K562 (cell line): ENCODE measurements around the gene FMOD. TPM values are rescaled to one million over a fixed set of nuclear protein-coding genes. Genes with fewer than 3 reads are reported as not detected.

Experiments used
- ATAC-seq: fragments of 200-7000 bp; cut with Tn5 transposase; 3 replicates; pipeline ENCODE4 v1.9.1; 2020; ENCODE audit warnings: moderate library complexity
- BruUV-seq: library from RNA; stranded (reverse); fragments of 400-500 nt; replicated peaks from 2 replicates; lab custom pipeline; 2021; lab: Mats Ljungman, UMichigan
- CTCF ChIA-PET: fragments of 300-600 bp; formaldehyde crosslinking; extraction: SDS; loops from one replicate; lab custom pipeline; 2021; ENCODE audit warnings: low intra/inter-chr PET ratio; lab: Yijun Ruan, JAX
- POLR2A ChIA-PET: fragments of 300-600, 350-650 bp; sonication (Branson Sonifier 250); formaldehyde crosslinking; extraction: SDS; loops from one replicate; lab custom pipeline; 2021; ENCODE audit warnings: antibody characterized with exemption, inconsistent platforms; lab: Yijun Ruan, JAX
- DNase-seq, 4 experiments: peaks; one replicate each; pipeline versions ENCODE4 v3.0.0 to v3.0.0-alpha.2; 2011 to 2018; ENCODE audit warnings: low spot score in 3 of 4, mixed read lengths in 3 of 4; ENCODE audit errors: extremely low read depth in 1 of 4
- FAIRE-seq: peaks from 2 replicates; lab custom pipeline; 2011; peaks lifted over from hg19 to GRCh38; lab: Jason Lieb, UNC
- H2AFZ ChIP-seq: 2 replicates; pipeline ENCODE4 v1.6.0; 2011; ENCODE audit warnings: low read depth, low read length, control low read depth, inconsistent platforms
- H3K27ac ChIP-seq: fragments of 200-600 bp; 3 replicates; pipeline ENCODE4 v1.8.0; 2011; ENCODE audit warnings: low read depth, mild to moderate bottlenecking, control low read depth, inconsistent platforms, low read length, moderate library complexity, mixed read lengths; ENCODE audit errors: extremely low read depth
- H3K27me3 ChIP-seq, 2 experiments: fragments of 300-600 bp in 1 of 2; 2 replicates in 1 of 2; 3 replicates in 1 of 2; pipeline versions ENCODE4 v1.6.0 to v1.8.0; 2011; ENCODE audit warnings: inconsistent platforms in 2 of 2, low read length in 2 of 2, mild to moderate bottlenecking in 1 of 2, mixed read lengths in 1 of 2, moderate library complexity in 1 of 2; ENCODE audit not compliant: control insufficient read depth in 2 of 2, insufficient read depth in 2 of 2
- H3K36me3 ChIP-seq: fragments of 300-600 bp; 3 replicates; pipeline ENCODE4 v1.8.0; 2011; ENCODE audit warnings: mild to moderate bottlenecking, low read length, inconsistent platforms; ENCODE audit not compliant: control insufficient read depth, insufficient read depth
- H3K4me1 ChIP-seq, 2 experiments: fragments of 200-600 bp in 1 of 2; replicated peaks in 1 of 2; 2 replicates in 1 of 2; 3 replicates in 1 of 2; pipeline versions ENCODE4 v1.5.1 to v1.8.0; 2011; ENCODE audit warnings: inconsistent platforms in 2 of 2, low read length in 2 of 2, mild to moderate bottlenecking in 1 of 2, mixed read lengths in 1 of 2, moderate library complexity in 1 of 2; ENCODE audit not compliant: control insufficient read depth in 2 of 2, insufficient read depth in 2 of 2
- H3K4me2 ChIP-seq: 2 replicates; pipeline ENCODE4 v1.6.1; 2011; ENCODE audit warnings: low read length, control low read depth, inconsistent platforms, mixed read lengths; ENCODE audit not compliant: insufficient read depth
- H3K4me3 ChIP-seq: fragments of 200-600 bp; sonication (generic), shearing (Covaris generic); 2 replicates; pipeline ENCODE4 v1.5.1; 2016; ENCODE audit warnings: control low read depth, inconsistent platforms
- H3K79me2 ChIP-seq: fragments of 200-600 bp; 3 replicates; pipeline ENCODE4 v1.8.0; 2011; ENCODE audit warnings: low read length, inconsistent platforms; ENCODE audit not compliant: control insufficient read depth, insufficient read depth
- H3K9ac ChIP-seq, 2 experiments: 2 replicates each; pipeline versions ENCODE4 v1.6.0 to v1.6.1; 2011; ENCODE audit warnings: low read depth in 2 of 2, low read length in 2 of 2, control low read depth in 1 of 2, inconsistent platforms in 1 of 2, mild to moderate bottlenecking in 1 of 2, mixed read lengths in 1 of 2; ENCODE audit not compliant: insufficient read depth in 1 of 2
- H3K9me1 ChIP-seq: one replicate; pipeline ENCODE4 v1.6.0; 2011; ENCODE audit warnings: inconsistent platforms, mild to moderate bottlenecking, low read length, moderate library complexity; ENCODE audit not compliant: control insufficient read depth, insufficient read depth
- H3K9me3 ChIP-seq: replicated peaks from 2 replicates; pipeline ENCODE4 v1.5.1; 2011; ENCODE audit warnings: low read depth, low read length, inconsistent platforms; ENCODE audit not compliant: control insufficient read depth, insufficient read depth
- H4K20me1 ChIP-seq: replicated peaks from 2 replicates; pipeline ENCODE4 v1.6.1; 2011; ENCODE audit warnings: low read length, inconsistent platforms, mixed read lengths; ENCODE audit not compliant: control insufficient read depth, insufficient read depth
- ARID2 ChIP-seq: fragments of 450-650 bp; IDR thresholded peaks from 2 replicates; pipeline ENCODE4 v1.6.1; 2017; ENCODE audit warnings: antibody characterized with exemption, mild to moderate bottlenecking
- CBX5 ChIP-seq: IDR thresholded peaks from 2 replicates; pipeline ENCODE4 v1.6.1; 2014; ENCODE audit warnings: low read depth, borderline replicate concordance
- CHD2 ChIP-seq: IDR thresholded peaks from 2 replicates; pipeline ENCODE4 v1.6.1; 2011; ENCODE audit warnings: low read depth, low read length
- CREB1 ChIP-seq, 2 experiments: sonication (generic) in 1 of 2; formaldehyde crosslinking in 1 of 2; IDR thresholded peaks; 2 replicates each; pipeline versions ENCODE4 v1.6.1 to v1.8.0; 2012 to 2022; ENCODE audit warnings: inconsistent platforms in 1 of 2, mild to moderate bottlenecking in 1 of 2, missing genetic modification reagents in 1 of 2, moderate library complexity in 1 of 2
- CREB5 ChIP-seq: fragments of 250-450 bp; sonication (Bioruptor Pico); IDR thresholded peaks from 2 replicates; pipeline ENCODE4 v1.5.0; 2020; ENCODE audit warnings: mild to moderate bottlenecking
- CSDE1 ChIP-seq, 2 experiments: fragments of 450-650 bp; IDR thresholded peaks; 2 replicates each; pipeline ENCODE4 v1.6.1; 2016; ENCODE audit warnings: mild to moderate bottlenecking in 1 of 2
- KDM5B ChIP-seq: fragments of 200-600 bp; sonication (generic); IDR thresholded peaks from 2 replicates; pipeline ENCODE4 v1.6.1; 2012; ENCODE audit warnings: low read depth, mild to moderate bottlenecking, moderate library complexity, low read length, control low read depth, inconsistent platforms; ENCODE audit not compliant: insufficient replicate concordance
- LARP7 ChIP-seq: fragments of 450-650 bp; IDR thresholded peaks from 2 replicates; pipeline ENCODE4 v1.6.1; 2016
- MIER1 ChIP-seq: fragments of 450-650 bp; IDR thresholded peaks from 2 replicates; pipeline ENCODE4 v1.6.1; 2016; ENCODE audit warnings: antibody characterized with exemption, mild to moderate bottlenecking, low read depth
- MTF1 ChIP-seq: fragments of 250-450 bp; sonication (Bioruptor Pico); IDR thresholded peaks from 2 replicates; pipeline ENCODE4 v1.9.0; 2021; ENCODE audit warnings: moderate library complexity, mild to moderate bottlenecking, inconsistent platforms, borderline replicate concordance
- NFXL1 ChIP-seq: fragments of 450-650 bp; formaldehyde crosslinking; IDR thresholded peaks from 2 replicates; pipeline ENCODE4 v1.4.0; 2021; ENCODE audit warnings: mild to moderate bottlenecking
- RHOXF2B ChIP-seq: fragments of 250-450 bp; sonication (Bioruptor Pico); conservative IDR thresholded peaks from 2 replicates; pipeline ENCODE4 v1.5.1; 2021
- RNF2 ChIP-seq: sonication (generic); IDR thresholded peaks from 2 replicates; pipeline ENCODE4 v1.6.1; 2016
- TAF7 ChIP-seq: fragments of 450-650 bp; IDR thresholded peaks from 2 replicates; pipeline ENCODE4 v1.6.1; 2016; ENCODE audit warnings: missing genetic modification characterization, missing compliant biosample characterization
- TRIM28 ChIP-seq: fragments of 450-650 bp; IDR thresholded peaks from 2 replicates; pipeline ENCODE4 v1.6.1; 2017
- ZNF133 ChIP-seq: fragments of 250-450 bp; sonication (Bioruptor Pico); IDR thresholded peaks from 2 replicates; pipeline ENCODE4 v1.4.0; 2020; ENCODE audit warnings: mild to moderate bottlenecking
- ZNF280B ChIP-seq: fragments of 250-450 bp; sonication (Bioruptor Pico); IDR thresholded peaks from 2 replicates; pipeline ENCODE4 v1.5.1; 2021; ENCODE audit warnings: mild to moderate bottlenecking
- ZNF740 ChIP-seq, 3 experiments: fragments of 200-800 bp in 1 of 3; sonication (Bioruptor generic) in 1 of 3; sonication (generic) in 1 of 3; formaldehyde crosslinking in 1 of 3; IDR thresholded peaks; 2 replicates each; pipeline versions ENCODE4 v1.6.1 to v1.8.0; 2016 to 2022; ENCODE audit warnings: mild to moderate bottlenecking in 2 of 3, missing compliant biosample characterization in 2 of 3, missing genetic modification characterization in 2 of 3, missing genetic modification reagents in 1 of 3
- ZNF77 ChIP-seq: fragments of 250-450 bp; sonication (Bioruptor Pico); IDR thresholded peaks from 2 replicates; pipeline ENCODE4 v1.5.0; 2020
- ZNF780A ChIP-seq: fragments of 250-450 bp; sonication (Bioruptor Pico); IDR thresholded peaks from 2 replicates; pipeline ENCODE4 v1.5.0; 2021; ENCODE audit warnings: mild to moderate bottlenecking
- WGBS: fragments of 100-300 bp; shearing (Covaris generic); methylation state at CpG from one replicate; pipeline ENCODE4 v1.1.6; 2016; ENCODE audit warnings: low coverage, mixed read lengths; ENCODE audit not compliant: insufficient coverage; ENCODE audit errors: missing lambda C conversion rate; 5-methylcytosine and 5-hydroxymethylcytosine counted together
- in situ Hi-C: fragments of 300-500 bp; cut with MboI; formaldehyde crosslinking; loops from 4 replicates; pipeline ENCODE4 v1.15.0; 2018; ENCODE audit warnings: inconsistent platforms, mixed read lengths
- intact Hi-C: fragments of 100-400 bp; cut with micrococcal nuclease; formaldehyde crosslinking; loops from 2 replicates; pipeline ENCODE4 v1.14.2; 2022
- polyA plus RNA-seq, 8 experiments: library from polyadenylated mRNA; depleted of rRNA in 4 of 8; stranded (reverse) in 5 of 8; unstranded in 3 of 8; fragments of >200 nt; fragmentation: Nextera tagmentation in 2 of 8; fragmentation: Illumina TruSeq in 1 of 8; extraction: Ambion mirVana in 2 of 8; extraction: Trizol in 1 of 8; gene quantifications; 2 replicates each; pipeline versions ENCODE4 v1.2.1 to v1.2.3, GENCODE V29; 2011 to 2014; ENCODE audit warnings: inconsistent platforms in 1 of 8, missing spikeins in 1 of 8
- total RNA-seq, 7 experiments: library from RNA; depleted of rRNA in 6 of 7; stranded (reverse); fragments of >200 nt in 6 of 7; fragmentation: Illumina TruSeq in 2 of 7; extraction: Trizol in 2 of 7; gene quantifications; 2 replicates each; pipeline versions ENCODE4 v1.2.1 to v1.2.3, GENCODE V29; 2011 to 2021; ENCODE audit warnings: low replicate concordance in 1 of 7

Gene FMOD
- total and polyA plus RNA-seq, 9 of the 15 experiments (the other 6 are each of a cell fraction or from before 2014, with no cell fraction given), result 0.03 to 0.13 (median 0.03) TPM; not detected in 6

- CTCF ChIA-PET, result no interaction called here
- TF ChIP-seq CBX5, result no peak
- TF ChIP-seq RHOXF2B (CRISPR knock-in tag), result no peak
- TF ChIP-seq ZNF133 (CRISPR knock-in tag), result no peak
- no peak for TF ChIP-seq TAF7
- no peak for TF ChIP-seq CSDE1 (IDR thresholded peaks at IDR 0.05)
- TF ChIP-seq MTF1 (CRISPR knock-in tag), result no peak
- no peak for TF ChIP-seq MIER1
- TF ChIP-seq TRIM28, result no peak
- no peak for TF ChIP-seq NFXL1
- TF ChIP-seq CHD2, result no peak
- TF ChIP-seq ZNF740 (CRISPR knock-in tag; IDR thresholded peaks at IDR 0.05), result no peak
- no peak for TF ChIP-seq ZNF740 (tag; IDR thresholded peaks at IDR 0.05)
- no peak for TF ChIP-seq CREB1 (IDR thresholded peaks at IDR 0.05)
- no peak for TF ChIP-seq CREB1 (CRISPR knock-in tag; IDR thresholded peaks at IDR 0.05)
- no peak for TF ChIP-seq RNF2
- no peak for TF ChIP-seq ZNF780A (CRISPR knock-in tag)
- no peak for TF ChIP-seq LARP7
- no peak for TF ChIP-seq ZNF280B (CRISPR knock-in tag)
- no peak for TF ChIP-seq CREB5 (CRISPR knock-in tag)
- TF ChIP-seq KDM5B, result no peak
- no peak for TF ChIP-seq ARID2
- no peak for TF ChIP-seq ZNF77
- H2AFZ ChIP-seq, result no peak overlapping the region
- no peaks in the 10 kb centered on the region for H3K36me3 ChIP-seq
- H3K27me3 ChIP-seq, result peaks cover 9 to 17% of the 10 kb centered on the region in 2 experiments
- H3K4me2 ChIP-seq, result no peak overlapping the region
- in situ Hi-C loops (no loop called here), intact Hi-C loops (no loop called here)
- H3K9ac ChIP-seq, result no peak overlapping the region
- no peaks in the 10 kb centered on the region for H3K4me1 ChIP-seq
- no peaks in the 10 kb centered on the region for H3K79me2 ChIP-seq
- no peak overlapping the region for H3K4me3 ChIP-seq
- no peaks in the 10 kb centered on the region for H3K9me3 ChIP-seq
- FAIRE-seq (no peak), DNase-seq (no peak), ATAC-seq (no peak)
- WGBS, result 2% methylated on average over 6 of the region's 6 CpGs
- H3K27ac ChIP-seq, result no peak overlapping the region
- BruUV-seq, result no TSS peak
- H3K9me1 ChIP-seq, result no peaks in the 10 kb centered on the region
- H4K20me1 ChIP-seq, result no peaks in the 10 kb centered on the region
- POLR2A ChIA-PET, result interaction anchor here (0.7 kb wide), 1 partner anchor 333 kb away, joined by 4 read pairs; no protein-coding TSS in a partner anchor
Measured at GRCh38 chr1:203395751-203396150, 44.8 kb upstream of the FMOD start.
